Smooth muscle cell of the brain vasculature (primary cell): Measurements from ENCODE around the gene KAZN.
A peak's percentile ranks its signal among the peaks of the same experiment; 100 is the strongest.

Experiments used
- DNase-seq: peaks from one replicate; pipeline ENCODE4 v3.0.0-alpha.2; 2012; ENCODE audit warnings: low read depth, low spot score

Gene KAZN

GRCh38 chr1:14769486-14770274 is 171.2 kb downstream of the KAZN start:
- no peak for DNase-seq

- no peak for DNase-seq
Observed at GRCh38 chr1:14773396-14774025, 175.0 kb downstream of the KAZN start.

GRCh38 chr1:14774225-14774624 is 175.7 kb downstream of the KAZN start:
- no peak for DNase-seq

- DNase-seq: no peak
Observed at GRCh38 chr1:14774988-14775387, 176.5 kb downstream of the KAZN start.

- DNase-seq: no peak
Observed at GRCh38 chr1:14775434-14775833, 176.9 kb downstream of the KAZN start.

GRCh38 chr1:14777516-14778506 is 179.3 kb downstream of the KAZN start:
- no peak for DNase-seq

GRCh38 chr1:14778541-14778897 is 180.0 kb downstream of the KAZN start:
- no peak for DNase-seq

- DNase-seq: peak; percentile 9
Observed at GRCh38 chr1:14778898-14779865, 180.7 kb downstream of the KAZN start.

- DNase-seq: no peak
Observed at GRCh38 chr1:14780271-14780670, 181.8 kb downstream of the KAZN start.

GRCh38 chr1:14781811-14782210 is 183.3 kb downstream of the KAZN start:
- no peak for DNase-seq

- no peak for DNase-seq
Observed at GRCh38 chr1:14782741-14783591, 184.5 kb downstream of the KAZN start.

GRCh38 chr1:14783592-14783886 is 185.1 kb downstream of the KAZN start:
- no peak for DNase-seq

GRCh38 chr1:14784790-14785773 is 186.6 kb downstream of the KAZN start:
- no peak for DNase-seq

- DNase-seq: no peak
Observed at GRCh38 chr1:14786109-14786675, 187.7 kb downstream of the KAZN start.

GRCh38 chr1:14786681-14787080 is 188.2 kb downstream of the KAZN start:
- DNase-seq: no peak

GRCh38 chr1:14787604-14788003 is 189.1 kb downstream of the KAZN start:
- DNase-seq: no peak

- no peak for DNase-seq
Observed at GRCh38 chr1:14788080-14788479, 189.6 kb downstream of the KAZN start.

- no peak for DNase-seq
Observed at GRCh38 chr1:14790982-14791381, 192.5 kb downstream of the KAZN start.

- DNase-seq: no peak
Observed at GRCh38 chr1:14791654-14792053, 193.2 kb downstream of the KAZN start.
